ENCODE data around the gene BAIAP2L1.

Gene BAIAP2L1

GRCh38 chr7:98365863-98366561 is 34.9 kb downstream of the BAIAP2L1 start:
- no peak overlapping the region for H2AFZ ChIP-seq (ENCODE audit: low read length)
- no peak overlapping the region for H3K4me3 ChIP-seq (ENCODE audit: low read length)
- no peaks in the 10 kb centered on the region for H3K9me3 ChIP-seq (replicated peaks; ENCODE audit: insufficient read depth, low read length)
- H3K4me2 ChIP-seq (ENCODE audit: low read depth, low read length): no peak overlapping the region
- H3F3A ChIP-seq (ENCODE audit: insufficient read depth, low read length): no peaks in the 10 kb centered on the region
- no peaks in the 10 kb centered on the region for H3K79me2 ChIP-seq (ENCODE audit: low read length)
- no peak overlapping the region for H3K27ac ChIP-seq (ENCODE audit: low read length)
- H3K36me3 ChIP-seq (replicated peaks; ENCODE audit: insufficient read depth, low read length): no peaks in the 10 kb centered on the region
- no peak for DNase-seq
- no peaks in the 10 kb centered on the region for H3K4me1 ChIP-seq (ENCODE audit: low read length)
- H3K27me3 ChIP-seq (replicated peaks; ENCODE audit: insufficient read depth, low read length): no peaks in the 10 kb centered on the region
- H4K20me1 ChIP-seq (ENCODE audit: insufficient read depth, low read length): no peaks in the 10 kb centered on the region
- H3K9me2 ChIP-seq (replicated peaks; ENCODE audit: insufficient read depth, low read length): no peaks in the 10 kb centered on the region
- no peak overlapping the region for H3K9ac ChIP-seq (ENCODE audit: low read length)
- TF ChIP-seq EZH2phosphoT487 (IDR thresholded peaks at IDR 0.05; ENCODE audit: low read length): no peak
- no peak for TF ChIP-seq CTCF (IDR thresholded peaks at IDR 0.05; ENCODE audit: low read length)
- no peak for TF ChIP-seq EZH2 (optimal IDR thresholded peaks at IDR 0.05; ENCODE audit: low read depth, low read length)

- no peak for DNase-seq
- H3K4me1 ChIP-seq (ENCODE audit: low read length): no peaks in the 10 kb centered on the region
- no peaks in the 10 kb centered on the region for H3K79me2 ChIP-seq (ENCODE audit: low read length)
Measured at GRCh38 chr7:98364220-98364619, 36.7 kb downstream of the BAIAP2L1 start.

GRCh38 chr7:98362517-98362916 is 38.4 kb downstream of the BAIAP2L1 start:
- H3K4me1 ChIP-seq (ENCODE audit: low read length): no peaks in the 10 kb centered on the region
- H3K4me3 ChIP-seq (ENCODE audit: low read length): no peak overlapping the region
- no peaks in the 10 kb centered on the region for H4K20me1 ChIP-seq (ENCODE audit: insufficient read depth, low read length)
- no peaks in the 10 kb centered on the region for H3K27me3 ChIP-seq (replicated peaks; ENCODE audit: insufficient read depth, low read length)
- no peak for DNase-seq
- TF ChIP-seq EZH2phosphoT487 (IDR thresholded peaks at IDR 0.05; ENCODE audit: low read length) (no peak), EZH2 (optimal IDR thresholded peaks at IDR 0.05; ENCODE audit: low read depth, low read length) (no peak), CTCF (IDR thresholded peaks at IDR 0.05; ENCODE audit: low read length) (no peak)
- H3K9ac ChIP-seq (ENCODE audit: low read length): no peak overlapping the region
- no peaks in the 10 kb centered on the region for H3K9me3 ChIP-seq (replicated peaks; ENCODE audit: insufficient read depth, low read length)
- no peaks in the 10 kb centered on the region for H3K9me2 ChIP-seq (replicated peaks; ENCODE audit: insufficient read depth, low read length)
- H3K27ac ChIP-seq (ENCODE audit: low read length): no peak overlapping the region
- H3K4me2 ChIP-seq (ENCODE audit: low read depth, low read length): no peak overlapping the region
- H3K79me2 ChIP-seq (ENCODE audit: low read length): no peaks in the 10 kb centered on the region
- no peaks in the 10 kb centered on the region for H3F3A ChIP-seq (ENCODE audit: insufficient read depth, low read length)
- H2AFZ ChIP-seq (ENCODE audit: low read length): no peak overlapping the region
- no peaks in the 10 kb centered on the region for H3K36me3 ChIP-seq (replicated peaks; ENCODE audit: insufficient read depth, low read length)

More at GRCh38 chr7:98364220-98364619, 36.7 kb downstream of the BAIAP2L1 start:
- TF ChIP-seq EZH2 (optimal IDR thresholded peaks at IDR 0.05; ENCODE audit: low read depth, low read length) (no peak), CTCF (IDR thresholded peaks at IDR 0.05; ENCODE audit: low read length) (no peak)
- Histone ChIP-seq H4K20me1 (ENCODE audit: insufficient read depth, low read length) (no peaks in the 10 kb centered on the region), H3K36me3 (replicated peaks; ENCODE audit: insufficient read depth, low read length) (no peaks in the 10 kb centered on the region), H3F3A (ENCODE audit: insufficient read depth, low read length) (no peaks in the 10 kb centered on the region), H3K9me3 (replicated peaks; ENCODE audit: insufficient read depth, low read length) (no peaks in the 10 kb centered on the region), H3K4me2 (ENCODE audit: low read depth, low read length) (no peak overlapping the region), H3K9me2 (replicated peaks; ENCODE audit: insufficient read depth, low read length) (no peaks in the 10 kb centered on the region), H2AFZ (ENCODE audit: low read length) (no peak overlapping the region), H3K9ac (ENCODE audit: low read length) (no peak overlapping the region), H3K27me3 (replicated peaks; ENCODE audit: insufficient read depth, low read length) (no peaks in the 10 kb centered on the region), H3K27ac (ENCODE audit: low read length) (no peak overlapping the region), H3K4me3 (ENCODE audit: low read length) (no peak overlapping the region)
